ENCODE measurements around the gene PIK3CD.

- TF ChIP-seq MXI1 (conservative IDR thresholded peaks at IDR 0.05; ENCODE audit: poor library complexity, severe bottlenecking): no peak
- TF ChIP-seq CTCF (IDR thresholded peaks at IDR 0.05; ENCODE audit: poor library complexity, severe bottlenecking): no peak
Observed at GRCh38 chr1:9759939-9760338, 108.4 kb downstream of the PIK3CD start.
